Gastroesophageal sphincter (tissue), 3 donors: Measurements from ENCODE around the gene ATXN2.

ENCODE experiments used
- CTCF ChIP-seq, 4 experiments: fragments of 200-600 bp in 2 of 4; fragments of 450-650 bp in 2 of 4; sonication (generic) in 1 of 4; IDR thresholded peaks; one replicate each; pipeline ENCODE4 v1.5.1; 2017 to 2019; ENCODE audit warnings: antibody characterized with exemption in 4 of 4, mild to moderate bottlenecking in 2 of 4, moderate library complexity in 2 of 4
- POLR2A ChIP-seq, 2 donors: fragments of 450-650 bp; IDR thresholded peaks; one replicate each; pipeline ENCODE4 v1.6.1; 2017; ENCODE audit warnings: antibody characterized with exemption in 2 of 2, mild to moderate bottlenecking in 2 of 2, moderate library complexity in 1 of 2
- POLR2AphosphoS5 ChIP-seq: sonication (generic); formaldehyde crosslinking; IDR thresholded peaks from one replicate; pipeline ENCODE4 v1.6.1; 2017; ENCODE audit warnings: antibody characterized with exemption

GRCh38 chr12:111590552-111590951 lies 8.6 kb downstream of the ATXN2 start:
- TF ChIP-seq POLR2AphosphoS5 (no peak), CTCF (IDR thresholded peaks at IDR 0.05) (no peak), POLR2A (IDR thresholded peaks at IDR 0.05) (no peak)
